Measurements from ENCODE around the gene PEMT. TPM values are rescaled to one million over a fixed set of nuclear protein-coding genes. Genes with fewer than 3 reads are reported as not detected.

PEMT gene
- total RNA-seq, 2 donors from 2014 or later, result 38.3 to 52.7 TPM

DNA sequence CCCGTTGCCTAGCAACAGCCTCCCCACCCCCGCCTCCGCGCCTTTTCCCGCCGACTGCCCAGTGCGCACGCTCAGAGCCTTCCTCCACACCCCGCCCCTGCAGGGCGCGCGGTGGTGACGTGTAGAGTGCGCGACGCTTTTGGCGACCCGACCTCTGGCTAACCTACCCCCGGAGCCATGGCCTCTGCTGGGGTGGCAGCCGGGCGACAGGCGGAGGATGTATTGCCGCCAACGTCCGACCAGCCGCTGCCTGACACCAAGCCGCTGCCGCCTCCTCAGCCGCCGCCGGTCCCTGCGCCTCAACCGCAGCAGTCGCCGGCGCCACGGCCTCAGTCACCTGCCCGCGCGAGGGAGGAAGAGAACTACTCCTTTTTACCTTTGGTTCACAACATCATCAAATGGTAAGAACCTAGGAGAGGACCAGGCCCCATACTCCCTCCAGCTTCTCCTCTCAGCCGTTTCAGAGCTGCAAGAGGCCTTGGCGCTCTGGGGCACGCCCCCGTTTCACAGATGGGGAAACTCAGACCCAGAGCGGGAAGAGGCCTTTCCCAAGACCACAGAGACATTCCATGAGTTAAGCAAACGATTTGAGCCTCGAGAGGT is 114.5 kb downstream of the PEMT start, which contains the start of gene MED9:
Gene MED9, plus strand, starts transcription at position 136 of the 603 bp plus-strand sequence. Its CDS starts 42 bp downstream, at position 178.
- H3K27ac ChIP-seq (ENCODE audit: low read depth, low read length), result peak within 1 kb of the TSS; percentile 63
- peak within 1 kb of the TSS; percentile 93 for H3K4me3 Mint-ChIP-seq
- H3K4me3 ChIP-seq (ENCODE audit: low read length), result peak within 1 kb of the TSS; percentile 93
- H3K9me3 Mint-ChIP-seq, result no peaks in the 10 kb centered on the region
- H3K4me1 Mint-ChIP-seq, result peaks cover 7% of the 10 kb centered on the region
- H3K9ac ChIP-seq (ENCODE audit: extremely low read depth, low read length, poor library complexity, severe bottlenecking), result peak within 1 kb of the TSS; percentile 88
- peaks cover 7% of the 10 kb centered on the region for H3K27me3 ChIP-seq (ENCODE audit: control insufficient read depth, insufficient read depth, low read length, poor library complexity, severe bottlenecking)
- H3K27ac Mint-ChIP-seq, result peak within 1 kb of the TSS; percentile 98
- 0% methylated on average over 7 to 47 of the region's 47 CpGs for WGBS, 2 experiments (ENCODE audit: insufficient coverage in 1 of 2, insufficient read length in 1 of 2)
- peaks cover 18% of the 10 kb centered on the region for H3K36me3 Mint-ChIP-seq (ENCODE audit: low read depth)
- no peaks in the 10 kb centered on the region for H3K4me1 ChIP-seq (ENCODE audit: control insufficient read depth, insufficient read depth, low read length)
- peaks cover 14% of the 10 kb centered on the region for H3K27me3 Mint-ChIP-seq (ENCODE audit: insufficient read depth)
- H3K9me3 ChIP-seq (ENCODE audit: control insufficient read depth, low read length), result no peaks in the 10 kb centered on the region
- DNase-seq, result peak; percentile 99
- TF ChIP-seq, protein P1, sequence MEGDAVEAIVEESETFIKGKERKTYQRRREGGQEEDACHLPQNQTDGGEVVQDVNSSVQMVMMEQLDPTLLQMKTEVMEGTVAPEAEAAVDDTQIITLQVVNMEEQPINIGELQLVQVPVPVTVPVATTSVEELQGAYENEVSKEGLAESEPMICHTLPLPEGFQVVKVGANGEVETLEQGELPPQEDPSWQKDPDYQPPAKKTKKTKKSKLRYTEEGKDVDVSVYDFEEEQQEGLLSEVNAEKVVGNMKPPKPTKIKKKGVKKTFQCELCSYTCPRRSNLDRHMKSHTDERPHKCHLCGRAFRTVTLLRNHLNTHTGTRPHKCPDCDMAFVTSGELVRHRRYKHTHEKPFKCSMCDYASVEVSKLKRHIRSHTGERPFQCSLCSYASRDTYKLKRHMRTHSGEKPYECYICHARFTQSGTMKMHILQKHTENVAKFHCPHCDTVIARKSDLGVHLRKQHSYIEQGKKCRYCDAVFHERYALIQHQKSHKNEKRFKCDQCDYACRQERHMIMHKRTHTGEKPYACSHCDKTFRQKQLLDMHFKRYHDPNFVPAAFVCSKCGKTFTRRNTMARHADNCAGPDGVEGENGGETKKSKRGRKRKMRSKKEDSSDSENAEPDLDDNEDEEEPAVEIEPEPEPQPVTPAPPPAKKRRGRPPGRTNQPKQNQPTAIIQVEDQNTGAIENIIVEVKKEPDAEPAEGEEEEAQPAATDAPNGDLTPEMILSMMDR (conservative IDR thresholded peaks at IDR 0.05), result no peak
- H3K36me3 ChIP-seq (ENCODE audit: control insufficient read depth, insufficient read depth, low read length), result peaks cover 24% of the 10 kb centered on the region

DNA sequence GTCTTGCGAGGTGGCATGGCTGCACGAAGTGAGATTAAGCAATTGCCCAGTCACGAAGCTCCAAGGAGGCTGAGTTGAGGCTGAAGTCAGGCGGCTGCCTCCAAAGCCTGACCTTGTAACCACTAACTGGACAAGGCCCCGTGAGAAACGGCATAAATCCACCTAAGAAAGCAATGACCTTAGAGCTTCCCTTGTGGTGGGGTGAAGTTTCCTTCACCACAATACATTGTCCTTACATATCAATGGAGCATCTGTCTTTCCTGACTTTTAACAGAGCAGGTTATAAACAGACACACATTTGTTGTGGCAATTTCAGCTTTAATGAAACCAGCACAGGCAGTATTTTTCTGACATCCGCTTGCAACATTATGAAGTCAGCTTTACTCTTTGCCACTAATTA is 117.2 kb downstream of the PEMT start:
- no peaks in the 10 kb centered on the region for H3K4me1 ChIP-seq (ENCODE audit: control insufficient read depth, insufficient read depth, low read length)
- WGBS, 2 experiments (ENCODE audit: insufficient coverage in 1 of 2, insufficient read length in 1 of 2), result 88 to 94% methylated on average over 6 to 7 of the region's 7 CpGs
- Mint-ChIP-seq H3K4me3 (no peak overlapping the region), H3K36me3 (ENCODE audit: low read depth) (peaks cover 2% of the 10 kb centered on the region), H3K27ac (no peak overlapping the region), H3K4me1 (peaks cover 7% of the 10 kb centered on the region), H3K27me3 (ENCODE audit: insufficient read depth) (peaks cover 14% of the 10 kb centered on the region), H3K9me3 (no peaks in the 10 kb centered on the region)
- no peak overlapping the region for H3K27ac ChIP-seq (ENCODE audit: low read depth, low read length)
- H3K36me3 ChIP-seq (ENCODE audit: control insufficient read depth, insufficient read depth, low read length), result peaks cover 6% of the 10 kb centered on the region
- H3K27me3 ChIP-seq (ENCODE audit: control insufficient read depth, insufficient read depth, low read length, poor library complexity, severe bottlenecking), result peaks cover 7% of the 10 kb centered on the region
- TF ChIP-seq, protein P1 (conservative IDR thresholded peaks at IDR 0.05), result no peak
- no peak overlapping the region for H3K4me3 ChIP-seq (ENCODE audit: low read length)
- H3K9ac ChIP-seq (ENCODE audit: extremely low read depth, low read length, poor library complexity, severe bottlenecking), result no peak overlapping the region
- H3K9me3 ChIP-seq (ENCODE audit: control insufficient read depth, low read length), result no peaks in the 10 kb centered on the region
- DNase-seq, result no peak

DNA sequence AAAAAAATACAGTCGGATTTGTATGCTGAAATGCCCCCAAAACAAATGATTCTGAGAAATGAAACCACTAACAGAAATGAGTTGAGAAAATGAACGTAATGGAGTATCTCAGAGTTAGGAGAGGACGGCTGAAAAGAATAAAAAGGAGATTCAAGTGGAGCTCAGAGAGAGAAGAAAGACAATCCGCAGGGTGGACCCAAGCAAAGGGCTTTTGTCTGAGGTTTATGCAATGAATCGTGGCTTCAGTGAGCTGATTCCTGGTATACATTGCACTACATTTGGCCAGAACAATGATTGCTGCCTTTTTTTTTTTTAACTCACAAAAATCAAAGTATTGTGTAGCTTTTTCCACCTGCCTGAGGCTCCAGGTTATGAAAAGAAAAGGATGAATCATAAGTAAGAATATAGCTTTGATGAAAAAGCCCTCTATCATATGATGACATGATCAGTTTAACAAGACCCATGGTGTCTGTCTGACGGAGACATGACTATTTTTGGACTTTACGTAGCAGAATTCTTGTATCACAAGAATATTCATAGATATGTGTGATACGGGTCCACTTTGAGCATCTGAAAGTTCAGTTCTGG is 119.1 kb downstream of the PEMT start:
- no peak for DNase-seq
- H3K27ac ChIP-seq (ENCODE audit: low read depth, low read length), result peak overlapping the region; percentile 21
- Mint-ChIP-seq H3K4me1 (peaks cover 3% of the 10 kb centered on the region), H3K27me3 (ENCODE audit: insufficient read depth) (peaks cover 15% of the 10 kb centered on the region), H3K4me3 (no peak overlapping the region), H3K36me3 (ENCODE audit: low read depth) (no peaks in the 10 kb centered on the region), H3K27ac (no peak overlapping the region), H3K9me3 (no peaks in the 10 kb centered on the region)
- no peaks in the 10 kb centered on the region for H3K9me3 ChIP-seq (ENCODE audit: control insufficient read depth, low read length)
- H3K4me3 ChIP-seq (ENCODE audit: low read length), result no peak overlapping the region
- no peak overlapping the region for H3K9ac ChIP-seq (ENCODE audit: extremely low read depth, low read length, poor library complexity, severe bottlenecking)
- no peaks in the 10 kb centered on the region for H3K36me3 ChIP-seq (ENCODE audit: control insufficient read depth, insufficient read depth, low read length)
- H3K27me3 ChIP-seq (ENCODE audit: control insufficient read depth, insufficient read depth, low read length, poor library complexity, severe bottlenecking), result peaks cover 7% of the 10 kb centered on the region
- no peaks in the 10 kb centered on the region for H3K4me1 ChIP-seq (ENCODE audit: control insufficient read depth, insufficient read depth, low read length)
- 81% methylated on average over 7 to 8 of the region's 8 CpGs for WGBS, 2 experiments (ENCODE audit: insufficient coverage in 1 of 2, insufficient read length in 1 of 2)
- TF ChIP-seq, protein P1 (conservative IDR thresholded peaks at IDR 0.05), result no peak
